GM23338 (cell line): ENCODE measurements around the gene LCTL.

Source experiments
- CREB1 ChIP-seq: fragments of 250-450 bp; sonication (Bioruptor Pico); IDR thresholded peaks from 2 replicates; pipeline ENCODE4 v1.5.0; 2020; ENCODE audit warnings: low read depth, mild to moderate bottlenecking, moderate library complexity
- EZH2 ChIP-seq: fragments of 200-600 bp; sonication (generic); IDR thresholded peaks from one replicate; pipeline ENCODE4 v1.8.0; 2017; ENCODE audit warnings: antibody characterized with exemption, mild to moderate bottlenecking, low read depth; ENCODE audit not compliant: unreplicated experiment
- TF ChIP-seq, protein P1 (sequence below), 2 experiments: fragments of 200-600 bp in 1 of 2; sonication (generic) in 1 of 2; conservative IDR thresholded peaks; 2 replicates each; pipeline versions ENCODE4 v1.5.1 to v1.6.1; 2016 to 2017; ENCODE audit warnings: antibody characterized with exemption in 2 of 2, low read depth in 2 of 2, mild to moderate bottlenecking in 2 of 2, moderate library complexity in 1 of 2
- TF ChIP-seq, protein P2 (sequence below): IDR thresholded peaks from one replicate; pipeline ENCODE4 v1.6.1; 2018; ENCODE audit warnings: antibody characterized with exemption; ENCODE audit not compliant: unreplicated experiment

DNA sequence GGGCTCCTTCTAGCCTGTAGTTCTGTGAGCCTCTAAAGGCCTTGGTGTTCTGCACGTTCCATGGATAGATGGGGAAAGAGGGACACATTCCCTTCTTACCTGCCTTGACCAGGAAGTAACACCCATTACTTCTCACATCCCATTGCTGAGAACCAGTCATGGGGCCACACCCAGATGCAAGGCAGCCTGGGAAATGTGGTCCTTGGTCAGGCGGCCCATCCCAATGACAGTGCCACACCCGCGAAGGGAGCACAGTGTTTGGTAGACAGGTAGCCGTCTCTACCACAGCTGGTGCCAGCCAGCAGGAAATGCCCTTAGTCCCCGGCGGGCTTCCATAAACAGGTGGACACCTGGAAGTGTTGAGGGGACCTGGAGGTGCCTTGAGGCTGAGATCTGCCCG is 23.2 kb upstream of the LCTL start:
- TF ChIP-seq, protein P1, sequence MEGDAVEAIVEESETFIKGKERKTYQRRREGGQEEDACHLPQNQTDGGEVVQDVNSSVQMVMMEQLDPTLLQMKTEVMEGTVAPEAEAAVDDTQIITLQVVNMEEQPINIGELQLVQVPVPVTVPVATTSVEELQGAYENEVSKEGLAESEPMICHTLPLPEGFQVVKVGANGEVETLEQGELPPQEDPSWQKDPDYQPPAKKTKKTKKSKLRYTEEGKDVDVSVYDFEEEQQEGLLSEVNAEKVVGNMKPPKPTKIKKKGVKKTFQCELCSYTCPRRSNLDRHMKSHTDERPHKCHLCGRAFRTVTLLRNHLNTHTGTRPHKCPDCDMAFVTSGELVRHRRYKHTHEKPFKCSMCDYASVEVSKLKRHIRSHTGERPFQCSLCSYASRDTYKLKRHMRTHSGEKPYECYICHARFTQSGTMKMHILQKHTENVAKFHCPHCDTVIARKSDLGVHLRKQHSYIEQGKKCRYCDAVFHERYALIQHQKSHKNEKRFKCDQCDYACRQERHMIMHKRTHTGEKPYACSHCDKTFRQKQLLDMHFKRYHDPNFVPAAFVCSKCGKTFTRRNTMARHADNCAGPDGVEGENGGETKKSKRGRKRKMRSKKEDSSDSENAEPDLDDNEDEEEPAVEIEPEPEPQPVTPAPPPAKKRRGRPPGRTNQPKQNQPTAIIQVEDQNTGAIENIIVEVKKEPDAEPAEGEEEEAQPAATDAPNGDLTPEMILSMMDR (conservative IDR thresholded peaks at IDR 0.05; ENCODE audit: low read depth in 2 of 2), result no peak
- TF ChIP-seq EZH2, result no peak
- TF ChIP-seq, protein P2, sequence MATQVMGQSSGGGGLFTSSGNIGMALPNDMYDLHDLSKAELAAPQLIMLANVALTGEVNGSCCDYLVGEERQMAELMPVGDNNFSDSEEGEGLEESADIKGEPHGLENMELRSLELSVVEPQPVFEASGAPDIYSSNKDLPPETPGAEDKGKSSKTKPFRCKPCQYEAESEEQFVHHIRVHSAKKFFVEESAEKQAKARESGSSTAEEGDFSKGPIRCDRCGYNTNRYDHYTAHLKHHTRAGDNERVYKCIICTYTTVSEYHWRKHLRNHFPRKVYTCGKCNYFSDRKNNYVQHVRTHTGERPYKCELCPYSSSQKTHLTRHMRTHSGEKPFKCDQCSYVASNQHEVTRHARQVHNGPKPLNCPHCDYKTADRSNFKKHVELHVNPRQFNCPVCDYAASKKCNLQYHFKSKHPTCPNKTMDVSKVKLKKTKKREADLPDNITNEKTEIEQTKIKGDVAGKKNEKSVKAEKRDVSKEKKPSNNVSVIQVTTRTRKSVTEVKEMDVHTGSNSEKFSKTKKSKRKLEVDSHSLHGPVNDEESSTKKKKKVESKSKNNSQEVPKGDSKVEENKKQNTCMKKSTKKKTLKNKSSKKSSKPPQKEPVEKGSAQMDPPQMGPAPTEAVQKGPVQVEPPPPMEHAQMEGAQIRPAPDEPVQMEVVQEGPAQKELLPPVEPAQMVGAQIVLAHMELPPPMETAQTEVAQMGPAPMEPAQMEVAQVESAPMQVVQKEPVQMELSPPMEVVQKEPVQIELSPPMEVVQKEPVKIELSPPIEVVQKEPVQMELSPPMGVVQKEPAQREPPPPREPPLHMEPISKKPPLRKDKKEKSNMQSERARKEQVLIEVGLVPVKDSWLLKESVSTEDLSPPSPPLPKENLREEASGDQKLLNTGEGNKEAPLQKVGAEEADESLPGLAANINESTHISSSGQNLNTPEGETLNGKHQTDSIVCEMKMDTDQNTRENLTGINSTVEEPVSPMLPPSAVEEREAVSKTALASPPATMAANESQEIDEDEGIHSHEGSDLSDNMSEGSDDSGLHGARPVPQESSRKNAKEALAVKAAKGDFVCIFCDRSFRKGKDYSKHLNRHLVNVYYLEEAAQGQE, result no peak
- no peak for TF ChIP-seq CREB1
